K562 (cell line): ENCODE data around the gene TTBK1. TPM values are rescaled to one million over a fixed set of nuclear protein-coding genes. Genes with fewer than 3 reads are reported as not detected.

Source experiments
- DMBX1 ChIP-seq: fragments of 250-450 bp; sonication (Bioruptor Pico); IDR thresholded peaks from 2 replicates; pipeline ENCODE4 v1.8.0; 2022; ENCODE audit warnings: inconsistent platforms, mild to moderate bottlenecking, moderate library complexity, borderline replicate concordance
- ESRRA ChIP-seq: fragments of 450-650 bp; IDR thresholded peaks from 2 replicates; pipeline ENCODE4 v1.6.1; 2014; ENCODE audit warnings: low read depth, mild to moderate bottlenecking, moderate library complexity, borderline replicate concordance
- HNRNPLL ChIP-seq: fragments of 200-400 bp; formaldehyde crosslinking; IDR thresholded peaks from 2 replicates; pipeline ENCODE4 v1.6.1; 2017; ENCODE audit warnings: low read length, low read depth, mild to moderate bottlenecking; ENCODE audit not compliant: poor library complexity, severe bottlenecking
- KLF1 ChIP-seq: fragments of 450-650 bp; IDR thresholded peaks from 2 replicates; pipeline ENCODE4 v1.6.1; 2016; ENCODE audit warnings: missing genetic modification characterization, missing compliant biosample characterization
- LARP7 ChIP-seq: fragments of 450-650 bp; IDR thresholded peaks from 2 replicates; pipeline ENCODE4 v1.6.1; 2016
- MTA3 ChIP-seq: fragments of 450-650 bp; formaldehyde crosslinking; IDR thresholded peaks from 2 replicates; pipeline ENCODE4 v1.6.1; 2017; ENCODE audit warnings: mild to moderate bottlenecking, borderline replicate concordance
- POLR3A ChIP-seq: IDR thresholded peaks from 2 replicates; pipeline ENCODE4 v1.6.1; 2011; ENCODE audit warnings: borderline replicate concordance, mild to moderate bottlenecking, moderate library complexity; ENCODE audit not compliant: insufficient read length, insufficient read depth; ENCODE audit errors: extremely low read depth
- SIN3A ChIP-seq, 2 experiments: fragments of 150-350 bp in 1 of 2; IDR thresholded peaks; 2 replicates each; pipeline ENCODE4 v1.6.1; 2011 to 2016; ENCODE audit warnings: borderline replicate concordance in 2 of 2, low read depth in 2 of 2, low read length in 2 of 2, mild to moderate bottlenecking in 2 of 2, moderate library complexity in 2 of 2; ENCODE audit not compliant: control insufficient read depth in 1 of 2
- THRAP3 ChIP-seq: fragments of 450-650 bp; IDR thresholded peaks from 2 replicates; pipeline ENCODE4 v1.6.1; 2016; ENCODE audit warnings: mild to moderate bottlenecking, inconsistent platforms, borderline replicate concordance
- polyA plus RNA-seq, 8 experiments: library from polyadenylated mRNA; depleted of rRNA in 4 of 8; stranded (reverse) in 5 of 8; unstranded in 3 of 8; fragments of >200 nt; fragmentation: Nextera tagmentation in 2 of 8; fragmentation: Illumina TruSeq in 1 of 8; extraction: Ambion mirVana in 2 of 8; extraction: Trizol in 1 of 8; gene quantifications; 2 replicates each; pipeline versions ENCODE4 v1.2.1 to v1.2.3, GENCODE V29; 2011 to 2014; ENCODE audit warnings: inconsistent platforms in 1 of 8, missing spikeins in 1 of 8
- total RNA-seq, 7 experiments: library from RNA; depleted of rRNA in 6 of 7; stranded (reverse); fragments of >200 nt in 6 of 7; fragmentation: Illumina TruSeq in 2 of 7; extraction: Trizol in 2 of 7; gene quantifications; 2 replicates each; pipeline versions ENCODE4 v1.2.1 to v1.2.3, GENCODE V29; 2011 to 2021; ENCODE audit warnings: low replicate concordance in 1 of 7
- TF ChIP-seq, protein P1 (sequence below): sonication (generic); formaldehyde crosslinking; IDR thresholded peaks from 2 replicates; pipeline ENCODE4 v1.8.0; 2023; ENCODE audit warnings: missing genetic modification reagents, mild to moderate bottlenecking, borderline replicate concordance
- TF ChIP-seq, protein P2 (sequence below): sonication (generic); formaldehyde crosslinking; IDR thresholded peaks from 2 replicates; pipeline ENCODE4 v1.8.0; 2023; ENCODE audit warnings: mild to moderate bottlenecking, missing genetic modification reagents
- TF ChIP-seq, protein P3 (sequence below), 3 experiments: fragments of 200-800 bp in 1 of 3; sonication (Bioruptor generic) in 1 of 3; sonication (generic) in 1 of 3; formaldehyde crosslinking in 1 of 3; IDR thresholded peaks; 2 replicates each; pipeline versions ENCODE4 v1.6.1 to v1.8.0; 2016 to 2022; ENCODE audit warnings: mild to moderate bottlenecking in 2 of 3, missing compliant biosample characterization in 2 of 3, missing genetic modification characterization in 2 of 3, missing genetic modification reagents in 1 of 3

The TTBK1 gene
- total and polyA plus RNA-seq, 9 of the 15 experiments (the other 6 are each of a cell fraction or from before 2014, with no cell fraction given): not detected

DNA sequence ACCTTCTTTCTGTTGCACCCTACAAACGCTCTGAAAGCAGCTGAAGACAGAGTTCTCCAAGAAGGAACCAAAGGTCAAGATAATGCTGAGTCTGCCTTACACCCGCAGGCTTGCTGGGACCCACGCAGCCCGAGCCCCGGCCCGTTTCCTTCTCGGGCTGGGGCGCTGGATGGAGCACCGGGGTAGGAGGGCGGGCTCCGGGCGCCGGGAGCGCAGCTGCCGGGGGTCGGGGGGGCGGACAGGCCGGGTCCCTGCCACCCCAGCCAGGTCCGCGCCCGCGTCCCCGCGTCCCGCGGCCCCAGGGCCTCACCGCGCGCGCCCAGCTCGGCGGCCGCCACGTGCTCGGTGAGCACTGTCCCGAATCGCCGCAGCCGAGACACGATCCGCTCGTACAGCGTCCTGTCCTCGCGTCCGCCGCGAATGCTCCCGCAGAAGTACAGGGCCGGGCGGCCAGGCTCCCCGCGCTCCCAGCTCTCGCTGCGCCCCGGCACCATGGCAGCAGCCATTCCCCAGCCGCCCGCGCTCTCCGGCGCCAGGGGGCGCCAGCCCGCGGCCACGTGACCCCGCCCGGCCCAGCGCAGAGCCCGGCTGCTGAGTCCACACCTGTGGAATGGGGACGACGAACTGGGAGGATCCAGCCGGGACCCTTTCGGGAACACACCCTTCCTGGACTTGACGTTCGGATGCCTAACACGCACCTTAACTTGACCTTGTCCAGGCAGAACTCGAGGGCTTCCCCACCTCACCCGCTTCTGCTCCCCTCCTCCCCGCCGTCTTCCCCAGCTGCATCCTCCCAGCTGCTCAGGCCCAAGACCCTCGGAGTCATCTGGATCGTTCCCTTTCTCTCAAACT, 14.1 kb upstream of the TTBK1 start, which contains the start of gene DNPH1 (continued):
- TF ChIP-seq HNRNPLL (no peak), LARP7 (no peak), ESRRA (peak; percentile 65; the same call in 1 of the 2 replicates), THRAP3 (no peak), MTA3 (no peak; the same call in 1 of the 2 replicates), POLR3A (no peak), DMBX1 (CRISPR knock-in tag) (peak; percentile 79; the same call in 1 of the 2 replicates), KLF1 (0 out of 2 replicates have a peak, but pooled peaks have one; percentile 67), SIN3A (IDR thresholded peaks at IDR 0.05; ENCODE audit: borderline replicate concordance in 2 of 2, control insufficient read depth in 1 of 2, low read depth in 2 of 2, low read length in 2 of 2) (peak; percentile 26 to 47; a peak in 1 of 4 replicates)
- TF ChIP-seq, protein P1, sequence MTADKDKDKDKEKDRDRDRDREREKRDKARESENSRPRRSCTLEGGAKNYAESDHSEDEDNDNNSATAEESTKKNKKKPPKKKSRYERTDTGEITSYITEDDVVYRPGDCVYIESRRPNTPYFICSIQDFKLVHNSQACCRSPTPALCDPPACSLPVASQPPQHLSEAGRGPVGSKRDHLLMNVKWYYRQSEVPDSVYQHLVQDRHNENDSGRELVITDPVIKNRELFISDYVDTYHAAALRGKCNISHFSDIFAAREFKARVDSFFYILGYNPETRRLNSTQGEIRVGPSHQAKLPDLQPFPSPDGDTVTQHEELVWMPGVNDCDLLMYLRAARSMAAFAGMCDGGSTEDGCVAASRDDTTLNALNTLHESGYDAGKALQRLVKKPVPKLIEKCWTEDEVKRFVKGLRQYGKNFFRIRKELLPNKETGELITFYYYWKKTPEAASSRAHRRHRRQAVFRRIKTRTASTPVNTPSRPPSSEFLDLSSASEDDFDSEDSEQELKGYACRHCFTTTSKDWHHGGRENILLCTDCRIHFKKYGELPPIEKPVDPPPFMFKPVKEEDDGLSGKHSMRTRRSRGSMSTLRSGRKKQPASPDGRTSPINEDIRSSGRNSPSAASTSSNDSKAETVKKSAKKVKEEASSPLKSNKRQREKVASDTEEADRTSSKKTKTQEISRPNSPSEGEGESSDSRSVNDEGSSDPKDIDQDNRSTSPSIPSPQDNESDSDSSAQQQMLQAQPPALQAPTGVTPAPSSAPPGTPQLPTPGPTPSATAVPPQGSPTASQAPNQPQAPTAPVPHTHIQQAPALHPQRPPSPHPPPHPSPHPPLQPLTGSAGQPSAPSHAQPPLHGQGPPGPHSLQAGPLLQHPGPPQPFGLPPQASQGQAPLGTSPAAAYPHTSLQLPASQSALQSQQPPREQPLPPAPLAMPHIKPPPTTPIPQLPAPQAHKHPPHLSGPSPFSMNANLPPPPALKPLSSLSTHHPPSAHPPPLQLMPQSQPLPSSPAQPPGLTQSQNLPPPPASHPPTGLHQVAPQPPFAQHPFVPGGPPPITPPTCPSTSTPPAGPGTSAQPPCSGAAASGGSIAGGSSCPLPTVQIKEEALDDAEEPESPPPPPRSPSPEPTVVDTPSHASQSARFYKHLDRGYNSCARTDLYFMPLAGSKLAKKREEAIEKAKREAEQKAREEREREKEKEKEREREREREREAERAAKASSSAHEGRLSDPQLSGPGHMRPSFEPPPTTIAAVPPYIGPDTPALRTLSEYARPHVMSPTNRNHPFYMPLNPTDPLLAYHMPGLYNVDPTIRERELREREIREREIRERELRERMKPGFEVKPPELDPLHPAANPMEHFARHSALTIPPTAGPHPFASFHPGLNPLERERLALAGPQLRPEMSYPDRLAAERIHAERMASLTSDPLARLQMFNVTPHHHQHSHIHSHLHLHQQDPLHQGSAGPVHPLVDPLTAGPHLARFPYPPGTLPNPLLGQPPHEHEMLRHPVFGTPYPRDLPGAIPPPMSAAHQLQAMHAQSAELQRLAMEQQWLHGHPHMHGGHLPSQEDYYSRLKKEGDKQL (CRISPR knock-in tag): 0 out of 2 replicates have a peak, but pooled peaks have one; percentile 78
- TF ChIP-seq, protein P2, sequence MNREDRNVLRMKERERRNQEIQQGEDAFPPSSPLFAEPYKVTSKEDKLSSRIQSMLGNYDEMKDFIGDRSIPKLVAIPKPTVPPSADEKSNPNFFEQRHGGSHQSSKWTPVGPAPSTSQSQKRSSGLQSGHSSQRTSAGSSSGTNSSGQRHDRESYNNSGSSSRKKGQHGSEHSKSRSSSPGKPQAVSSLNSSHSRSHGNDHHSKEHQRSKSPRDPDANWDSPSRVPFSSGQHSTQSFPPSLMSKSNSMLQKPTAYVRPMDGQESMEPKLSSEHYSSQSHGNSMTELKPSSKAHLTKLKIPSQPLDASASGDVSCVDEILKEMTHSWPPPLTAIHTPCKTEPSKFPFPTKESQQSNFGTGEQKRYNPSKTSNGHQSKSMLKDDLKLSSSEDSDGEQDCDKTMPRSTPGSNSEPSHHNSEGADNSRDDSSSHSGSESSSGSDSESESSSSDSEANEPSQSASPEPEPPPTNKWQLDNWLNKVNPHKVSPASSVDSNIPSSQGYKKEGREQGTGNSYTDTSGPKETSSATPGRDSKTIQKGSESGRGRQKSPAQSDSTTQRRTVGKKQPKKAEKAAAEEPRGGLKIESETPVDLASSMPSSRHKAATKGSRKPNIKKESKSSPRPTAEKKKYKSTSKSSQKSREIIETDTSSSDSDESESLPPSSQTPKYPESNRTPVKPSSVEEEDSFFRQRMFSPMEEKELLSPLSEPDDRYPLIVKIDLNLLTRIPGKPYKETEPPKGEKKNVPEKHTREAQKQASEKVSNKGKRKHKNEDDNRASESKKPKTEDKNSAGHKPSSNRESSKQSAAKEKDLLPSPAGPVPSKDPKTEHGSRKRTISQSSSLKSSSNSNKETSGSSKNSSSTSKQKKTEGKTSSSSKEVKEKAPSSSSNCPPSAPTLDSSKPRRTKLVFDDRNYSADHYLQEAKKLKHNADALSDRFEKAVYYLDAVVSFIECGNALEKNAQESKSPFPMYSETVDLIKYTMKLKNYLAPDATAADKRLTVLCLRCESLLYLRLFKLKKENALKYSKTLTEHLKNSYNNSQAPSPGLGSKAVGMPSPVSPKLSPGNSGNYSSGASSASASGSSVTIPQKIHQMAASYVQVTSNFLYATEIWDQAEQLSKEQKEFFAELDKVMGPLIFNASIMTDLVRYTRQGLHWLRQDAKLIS (CRISPR knock-in tag): no peak; the same call in 1 of the 2 replicates
- TF ChIP-seq, protein P3, sequence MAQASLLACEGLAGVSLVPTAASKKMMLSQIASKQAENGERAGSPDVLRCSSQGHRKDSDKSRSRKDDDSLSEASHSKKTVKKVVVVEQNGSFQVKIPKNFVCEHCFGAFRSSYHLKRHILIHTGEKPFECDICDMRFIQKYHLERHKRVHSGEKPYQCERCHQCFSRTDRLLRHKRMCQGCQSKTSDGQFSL (CRISPR knock-in tag; IDR thresholded peaks at IDR 0.05): 0 out of 2 replicates have a peak, but pooled peaks have one; percentile 38
- TF ChIP-seq, protein P3 (tag; IDR thresholded peaks at IDR 0.05): no peak
